Measurements from ENCODE around the gene C11orf42.
"Not testable (repeated sequence)": the region's sequence is repeated elsewhere in the genome, so short reads cannot be mapped to it uniquely, and the experiment has no call there.

The C11orf42 gene

DNA sequence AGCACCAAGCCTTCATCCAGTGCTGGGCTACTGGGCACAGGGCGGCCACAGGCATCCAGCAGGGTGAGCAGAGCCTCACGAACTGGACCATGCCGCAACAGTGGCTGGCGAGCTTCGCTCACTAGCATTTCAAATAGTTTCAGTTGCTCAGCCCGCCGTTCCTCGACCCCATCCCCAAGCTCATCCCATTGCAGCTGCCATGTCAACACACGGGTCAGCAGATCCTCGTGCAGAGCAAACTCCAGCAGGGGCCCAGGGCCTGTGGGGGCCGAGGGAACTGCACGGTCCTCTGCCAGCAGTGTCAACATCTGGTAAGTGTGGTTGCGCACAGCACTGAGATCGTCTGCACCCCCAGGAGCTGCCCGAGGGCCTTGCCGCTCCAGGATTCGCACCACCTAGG is 18.5 kb downstream of the C11orf42 start:
- no peak for DNase-seq

DNA sequence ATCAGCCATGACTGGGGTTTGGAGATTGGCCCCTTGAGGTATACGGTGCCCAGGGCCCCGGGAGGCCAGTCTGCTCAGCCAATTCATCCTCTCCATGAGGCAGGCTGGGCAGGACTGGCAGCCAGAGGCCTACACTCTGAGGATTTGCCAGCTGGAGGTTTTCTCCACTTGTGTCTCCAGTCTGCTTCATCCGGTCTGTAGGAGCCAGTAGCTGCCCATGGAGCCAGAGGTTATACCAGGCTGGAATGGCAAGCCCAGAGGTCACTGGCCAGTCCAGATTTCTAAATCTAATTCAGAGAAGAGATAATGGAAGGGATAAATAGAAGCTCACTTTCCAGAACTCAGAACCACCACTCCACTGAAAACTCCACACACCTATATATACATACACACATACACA is 19.1 kb downstream of the C11orf42 start:
- DNase-seq = no peak

DNA sequence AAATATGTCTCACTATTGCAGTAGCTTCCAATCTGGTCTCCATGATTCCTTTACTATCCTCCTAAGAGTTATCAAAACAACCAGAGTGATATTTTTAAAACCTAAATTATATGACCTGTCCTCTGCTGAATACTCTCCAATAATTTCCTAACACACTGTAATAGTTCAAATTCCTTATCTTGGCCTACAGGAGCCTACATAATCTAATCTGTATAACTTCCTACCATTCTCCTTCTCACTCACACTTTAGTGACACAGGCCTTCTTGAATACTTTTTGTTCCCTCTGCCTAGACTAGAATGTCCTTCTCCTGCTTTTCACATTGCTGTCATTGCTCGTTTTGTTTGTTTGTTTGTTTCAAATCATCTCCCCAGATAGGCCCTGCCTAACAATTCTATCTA is 19.7 kb downstream of the C11orf42 start:
- no peak for DNase-seq

DNA sequence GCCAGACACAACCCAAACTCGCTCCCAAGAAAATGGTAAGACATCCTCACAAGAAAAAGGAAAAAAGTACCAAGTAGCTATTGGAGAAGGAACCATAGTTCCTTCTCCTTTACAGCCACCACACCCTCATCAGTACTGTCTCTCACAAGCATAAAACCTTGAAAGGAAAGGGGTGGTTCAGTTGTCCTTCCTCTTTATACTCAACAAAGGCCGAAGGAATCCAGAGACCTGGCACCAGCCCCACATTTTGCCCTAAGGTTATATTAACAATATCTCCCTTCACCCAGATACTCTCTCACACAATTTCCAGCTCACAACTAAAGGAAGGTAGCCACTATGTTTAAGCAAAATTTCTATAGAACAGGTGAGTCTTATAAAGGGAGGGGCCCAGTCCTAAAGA is 20.5 kb downstream of the C11orf42 start:
- DNase-seq = no peak

DNA sequence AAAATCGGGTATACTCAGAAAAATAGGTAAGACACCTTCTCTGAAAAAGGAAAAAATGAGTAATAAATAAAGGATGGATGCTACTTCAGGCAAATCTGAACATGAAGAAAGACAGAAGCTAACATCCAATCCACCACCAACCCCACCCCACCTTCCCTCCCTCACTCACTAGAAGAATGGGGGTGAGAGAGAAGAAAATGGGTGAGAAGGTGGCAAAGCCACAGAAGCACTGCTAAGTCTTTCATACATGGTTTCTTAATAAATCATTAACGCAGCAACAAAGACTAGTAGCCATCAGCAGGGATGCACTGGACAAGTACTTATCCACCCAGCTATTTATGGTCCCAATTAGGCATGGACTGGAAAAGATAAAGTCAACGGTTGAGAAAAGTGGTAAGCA is 23.2 kb downstream of the C11orf42 start:
- DNase-seq = no peak

DNA sequence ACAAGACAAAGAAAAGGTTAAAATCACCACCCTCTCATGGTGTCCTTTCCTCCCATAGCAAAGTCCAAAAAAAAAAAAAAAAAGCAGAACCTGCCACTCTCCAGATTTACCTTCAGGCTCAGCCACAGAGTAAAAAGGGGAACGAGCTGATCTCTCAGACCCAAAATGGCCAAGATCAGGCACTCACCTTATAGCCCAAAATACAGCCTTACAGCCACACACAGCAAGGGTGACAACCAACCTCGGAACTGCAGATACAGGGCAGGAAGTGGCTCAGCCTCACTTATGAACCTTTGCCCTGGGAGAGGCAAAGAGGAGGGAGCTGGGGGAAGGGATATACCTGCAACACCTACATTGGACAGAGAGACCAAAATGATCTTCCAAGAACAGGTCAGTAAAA is 24.6 kb downstream of the C11orf42 start:
- no peak for DNase-seq

DNA sequence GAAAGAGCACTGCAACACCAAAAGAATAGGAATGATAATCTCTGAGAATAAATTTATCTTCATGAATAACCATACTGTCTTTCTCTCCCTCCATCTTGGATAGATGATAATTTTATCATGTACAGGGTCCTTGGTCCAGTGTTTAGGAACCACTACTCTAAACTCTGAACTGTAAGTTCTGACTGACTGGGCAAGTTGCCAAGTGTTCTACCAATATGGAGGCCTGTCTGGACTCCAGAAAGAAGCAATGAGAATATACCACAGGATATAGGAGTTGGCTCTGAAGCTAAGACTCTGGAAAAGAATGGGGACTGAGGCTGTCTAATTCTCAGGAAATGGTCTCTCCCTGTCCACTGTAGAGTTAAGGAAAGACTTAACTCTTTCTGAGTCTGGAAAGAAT is 27.5 kb downstream of the C11orf42 start:
- DNase-seq = no peak

DNA sequence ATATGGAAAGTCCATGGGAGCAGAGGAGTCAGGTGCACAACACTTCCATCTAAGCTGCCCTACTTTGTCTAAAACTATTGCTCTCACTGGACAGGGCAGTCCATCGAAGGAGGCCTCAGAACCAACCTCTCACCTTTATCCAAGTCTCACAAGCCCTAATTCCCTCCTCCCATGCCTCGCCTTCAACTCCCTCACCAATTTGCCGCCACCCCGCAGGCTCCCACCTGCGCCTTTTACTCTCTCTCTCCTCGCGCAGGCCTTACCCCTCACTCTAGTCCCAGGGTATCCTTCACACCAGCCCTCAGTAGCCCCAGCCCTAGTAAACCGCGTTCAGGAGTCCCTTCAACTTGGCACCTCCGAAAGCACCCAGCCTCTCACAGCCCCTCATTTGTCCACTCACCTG is 28.6 kb downstream of the C11orf42 start:
- no peak for DNase-seq

DNA sequence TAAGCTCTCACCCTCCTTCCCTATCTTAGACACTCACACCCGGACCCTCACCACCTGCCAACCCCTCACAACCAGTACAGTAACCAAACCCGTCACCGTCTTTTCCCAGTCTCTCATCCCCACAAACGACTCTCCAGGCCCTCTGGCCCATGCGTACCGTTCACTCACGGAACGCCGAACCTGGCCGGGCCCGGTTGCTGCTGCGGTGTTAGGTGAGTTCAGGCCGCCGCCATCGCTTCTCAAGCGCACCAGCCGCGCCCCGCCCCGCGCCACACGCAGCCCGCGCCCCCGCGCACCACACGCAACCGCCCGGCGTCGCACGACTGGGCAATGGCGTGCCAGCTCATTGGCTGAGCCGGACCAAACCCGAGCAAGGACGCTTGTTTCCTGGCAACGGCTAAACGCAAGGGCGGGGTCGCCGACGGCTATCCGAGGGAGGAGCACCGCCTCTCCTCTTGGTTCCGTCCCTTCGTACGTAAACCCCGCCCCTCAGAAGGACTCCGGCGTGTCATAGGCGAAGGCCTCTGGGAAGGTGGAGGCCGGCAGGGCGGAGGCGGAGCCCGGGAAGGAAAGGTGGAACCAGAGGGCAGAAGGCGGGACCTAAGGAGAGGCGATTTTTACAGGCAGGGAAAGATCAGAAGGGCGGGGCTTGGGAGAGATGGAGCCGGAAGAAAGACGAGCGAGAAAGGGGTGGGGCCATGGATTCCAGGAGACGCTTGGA is 29.2 kb downstream of the C11orf42 start, which contains the start of gene FHIP1B:
FHIP1B (minus strand) TSS at position 250 of the 721 bp plus-strand sequence. CDS start 10,120 bp downstream, outside the sequence.
- DNase-seq = peak; percentile 100

DNA sequence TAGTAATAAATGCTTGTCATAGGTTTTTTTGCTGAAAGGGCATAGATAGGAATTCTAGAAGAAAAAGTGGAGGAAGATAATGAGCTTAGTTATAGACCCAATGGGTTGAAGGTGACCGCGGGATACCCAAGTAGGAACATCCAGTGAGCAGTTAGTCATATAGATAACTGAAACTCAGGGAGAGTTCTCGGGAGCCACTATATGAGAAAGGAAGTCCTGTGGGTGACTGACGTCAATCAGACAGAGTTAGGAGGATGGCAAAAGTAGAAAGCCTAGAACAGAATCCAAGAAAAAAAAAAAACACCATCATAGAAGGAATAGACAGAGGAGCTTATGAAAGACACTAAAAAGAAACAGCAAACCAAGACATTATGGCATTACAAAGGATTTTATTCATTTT is 31.9 kb downstream of the C11orf42 start:
- DNase-seq = no peak

DNA sequence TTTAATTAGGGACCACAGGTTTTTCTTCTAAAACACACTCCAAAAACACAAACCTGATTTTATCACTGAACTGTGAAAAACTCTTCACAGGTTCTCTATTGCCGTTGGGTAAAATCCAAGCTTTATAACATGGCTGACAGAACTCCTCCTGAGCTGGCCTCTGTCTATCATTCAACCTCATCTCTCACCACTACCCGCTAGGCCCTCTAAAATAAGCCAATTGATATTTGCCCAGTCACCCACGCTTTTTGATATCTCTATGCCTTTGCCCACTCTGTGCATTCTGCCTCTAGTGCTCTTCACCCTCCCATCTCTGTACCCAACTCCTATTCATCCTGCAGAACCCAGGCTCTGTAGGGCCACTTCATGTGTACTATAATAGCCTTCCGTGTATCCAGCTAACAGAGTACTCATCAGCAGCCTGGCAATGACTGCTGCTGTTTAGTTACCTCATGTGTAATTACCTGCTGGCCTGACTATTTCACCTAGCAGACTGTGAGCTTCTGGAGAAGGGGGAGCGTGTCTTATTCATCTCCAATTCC is 32.5 kb downstream of the C11orf42 start:
- DNase-seq = no peak

DNA sequence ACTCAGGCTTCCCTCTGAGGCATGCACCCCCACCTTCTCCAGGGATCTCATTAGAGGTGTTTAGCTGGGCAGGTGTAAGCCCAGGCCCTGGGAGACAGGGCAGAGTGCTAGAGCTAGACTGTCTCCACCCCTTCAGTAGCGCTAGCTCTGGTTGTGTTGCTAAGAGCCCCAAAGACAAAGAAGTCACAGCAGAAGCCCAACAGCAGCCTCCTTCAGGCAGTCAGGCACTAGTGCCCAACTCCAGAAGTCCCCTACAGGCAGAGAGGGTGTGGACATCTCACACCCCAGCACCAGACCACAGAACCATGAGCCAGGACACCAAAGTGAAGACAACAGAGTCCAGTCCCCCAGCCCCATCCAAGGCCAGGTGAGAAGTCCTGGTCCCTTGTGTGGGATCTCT is 33.5 kb downstream of the C11orf42 start, which contains the start of gene CNGA4:
CNGA4 (plus strand) TSS at position 188 of the 400 bp plus-strand sequence; CDS start at position 306, 118 bp downstream.
- DNase-seq = no peak

DNA sequence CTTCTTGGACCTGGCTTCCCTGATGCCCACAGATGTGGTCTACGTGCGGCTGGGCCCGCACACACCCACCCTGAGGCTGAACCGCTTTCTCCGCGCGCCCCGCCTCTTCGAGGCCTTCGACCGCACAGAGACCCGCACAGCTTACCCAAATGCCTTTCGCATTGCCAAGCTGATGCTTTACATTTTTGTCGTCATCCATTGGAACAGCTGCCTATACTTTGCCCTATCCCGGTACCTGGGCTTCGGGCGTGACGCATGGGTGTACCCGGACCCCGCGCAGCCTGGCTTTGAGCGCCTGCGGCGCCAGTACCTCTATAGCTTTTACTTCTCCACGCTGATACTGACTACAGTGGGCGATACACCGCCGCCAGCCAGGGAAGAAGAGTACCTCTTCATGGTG is 34.8 kb downstream of the C11orf42 start:
- DNase-seq = no peak

DNA sequence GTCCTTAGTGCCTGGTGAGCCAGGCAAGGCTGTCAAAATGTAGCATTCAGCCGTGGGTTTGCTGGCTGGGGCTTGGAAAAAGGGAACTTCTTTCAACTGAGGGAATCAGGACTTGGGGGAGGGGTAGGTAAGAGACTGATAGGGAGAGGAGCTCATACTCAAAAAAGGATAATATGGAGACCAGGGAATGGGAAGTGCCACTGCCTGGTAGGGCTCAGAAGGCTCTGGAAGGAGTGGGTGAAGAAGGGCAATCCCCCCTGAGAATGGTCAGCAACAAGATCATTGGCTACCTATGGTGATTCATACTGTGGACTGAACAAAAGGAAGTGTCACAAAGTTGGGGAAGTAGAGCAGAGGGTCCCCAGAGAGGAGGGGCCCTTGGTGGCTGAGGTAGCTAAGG is 35.4 kb downstream of the C11orf42 start:
- no peak for DNase-seq

DNA sequence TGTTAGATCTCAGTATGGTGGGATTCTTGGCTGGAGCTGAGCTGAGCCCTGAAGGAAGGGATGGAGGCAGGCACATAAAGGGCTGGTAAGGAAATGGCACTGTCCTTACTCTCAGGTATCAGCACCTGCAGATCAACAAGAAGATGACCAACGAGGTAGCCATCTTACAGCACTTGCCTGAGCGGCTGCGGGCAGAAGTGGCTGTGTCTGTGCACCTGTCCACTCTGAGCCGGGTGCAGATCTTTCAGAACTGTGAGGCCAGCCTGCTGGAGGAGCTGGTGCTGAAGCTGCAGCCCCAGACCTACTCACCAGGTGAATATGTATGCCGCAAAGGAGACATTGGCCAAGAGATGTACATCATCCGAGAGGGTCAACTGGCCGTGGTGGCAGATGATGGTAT is 36.0 kb downstream of the C11orf42 start:
- DNase-seq = no peak

DNA sequence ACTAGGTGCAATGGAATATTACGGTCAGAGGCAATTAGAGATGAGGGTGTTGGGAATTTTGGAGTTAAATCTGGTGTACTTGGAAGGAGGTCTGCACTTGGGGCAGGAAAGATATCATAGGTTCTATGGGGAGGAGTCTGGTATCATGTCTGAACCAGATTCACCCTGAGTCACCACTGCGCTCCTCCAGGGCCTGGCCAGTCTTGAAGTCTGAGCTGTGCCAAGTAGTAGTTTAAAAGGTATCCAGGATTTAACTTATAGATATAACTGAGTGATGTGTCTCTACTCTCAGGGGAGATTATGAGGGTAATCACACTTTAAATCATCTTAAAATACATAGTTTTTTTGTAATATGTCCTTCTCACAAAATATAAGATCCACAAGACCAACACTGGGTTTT is 40.2 kb downstream of the C11orf42 start:
- no peak for DNase-seq

DNA sequence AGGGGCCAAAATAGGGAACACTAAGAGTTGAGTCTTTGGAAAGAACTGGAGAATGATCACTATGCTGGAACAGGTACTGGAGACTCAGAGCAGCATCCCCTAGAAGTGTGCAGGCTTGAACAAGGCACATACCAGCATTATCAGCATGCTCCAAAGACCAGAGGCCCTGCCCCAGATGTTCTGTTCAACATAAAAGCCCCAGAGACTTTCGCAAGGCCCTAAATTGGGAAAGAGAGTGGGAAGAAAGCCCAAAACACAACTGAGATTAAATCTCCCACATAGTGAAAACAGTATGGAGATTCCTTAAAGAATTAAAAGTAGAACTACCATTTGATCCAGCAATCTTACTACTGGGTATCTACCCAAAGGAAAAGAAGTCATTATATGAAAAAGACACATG is 42.9 kb downstream of the C11orf42 start:
- peak; percentile 27 for DNase-seq

DNA sequence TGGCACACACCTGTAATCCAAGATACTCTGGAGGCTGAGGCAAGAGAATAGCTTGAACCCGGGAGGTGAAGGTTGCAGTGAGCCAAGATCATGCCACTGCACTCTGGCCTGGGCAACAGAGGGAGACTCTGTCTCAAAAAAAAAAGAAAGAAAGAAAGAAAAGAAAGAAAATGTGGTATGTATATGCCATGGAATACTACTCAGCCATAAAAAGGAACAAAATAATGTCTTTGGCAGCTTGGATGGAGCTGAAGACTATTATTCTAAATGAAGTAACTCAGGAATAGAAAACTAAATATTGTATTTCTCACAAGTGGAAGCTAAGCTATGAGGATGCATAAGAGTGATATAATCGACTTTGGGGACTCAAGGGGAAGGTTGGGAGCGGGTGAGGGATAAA is 43.5 kb downstream of the C11orf42 start:
- DNase-seq = not testable (repeated sequence)

DNA sequence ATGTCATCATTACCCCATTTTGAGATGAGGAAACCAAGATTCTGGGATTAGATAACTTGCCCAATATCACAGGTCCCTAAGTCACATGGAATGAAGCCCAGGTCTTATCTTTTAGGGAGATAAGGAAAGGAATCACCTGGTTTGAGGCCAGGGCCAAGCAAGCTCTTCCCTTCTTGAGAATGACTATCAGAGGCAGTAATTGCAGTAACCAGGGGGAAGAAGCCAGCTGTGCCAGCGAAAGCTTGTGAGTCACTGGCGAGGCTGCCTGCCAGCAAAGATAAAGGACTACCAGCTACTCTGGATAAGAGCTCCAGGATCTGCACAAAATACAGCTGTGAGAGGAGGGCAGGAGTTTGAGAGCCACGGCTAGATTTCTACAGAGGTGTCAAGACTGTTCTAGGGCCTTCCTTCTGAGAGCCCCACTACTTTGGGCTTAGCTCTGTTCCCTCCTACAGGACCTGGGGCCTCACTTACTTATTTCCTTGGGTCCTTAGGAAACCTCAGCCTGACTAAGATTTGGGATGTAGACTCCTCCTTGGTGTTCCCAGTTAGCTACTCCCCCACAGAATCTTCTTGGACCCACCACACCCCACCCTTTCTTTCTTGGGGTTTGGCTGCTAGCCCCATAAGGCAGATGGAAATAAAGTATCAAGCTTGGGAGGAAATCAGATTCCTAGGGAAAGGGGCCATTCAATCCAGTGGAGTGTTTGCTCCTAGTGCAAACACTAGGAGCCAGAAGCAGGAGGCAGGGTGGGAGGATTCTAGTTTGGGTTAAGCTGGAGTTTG is 44.6 kb downstream of the C11orf42 start:
- peak; percentile 30 for DNase-seq

DNA sequence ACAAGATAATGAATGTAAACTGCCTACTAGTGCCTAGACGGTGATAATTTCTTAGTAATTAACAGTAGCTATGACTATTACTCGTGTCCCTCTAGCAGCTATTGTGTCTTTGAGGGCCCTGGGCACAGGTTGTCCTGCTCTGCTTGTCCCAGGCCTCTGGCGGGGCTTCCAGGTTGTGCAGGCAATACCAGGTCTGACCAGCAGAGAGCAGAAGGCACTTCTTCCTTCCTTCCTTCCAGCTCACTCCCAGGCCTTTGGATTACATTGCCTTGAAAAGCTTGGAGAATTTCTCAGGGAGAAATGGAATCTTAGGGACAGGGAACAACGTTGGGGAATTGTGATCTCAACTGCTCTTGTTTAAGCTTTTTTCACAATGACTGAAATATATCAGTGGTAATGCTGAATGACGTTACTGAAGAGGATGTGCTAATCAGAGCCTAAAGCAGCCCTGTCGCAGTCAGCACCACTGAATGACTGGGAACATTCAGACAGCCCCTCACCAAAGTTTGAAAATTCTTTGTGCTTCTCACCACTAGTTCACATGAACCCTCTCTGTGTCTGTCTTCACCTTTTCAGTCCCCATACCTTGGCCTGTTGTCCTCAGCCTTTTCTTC is 45.9 kb downstream of the C11orf42 start:
- DNase-seq = peak; percentile 65

DNA sequence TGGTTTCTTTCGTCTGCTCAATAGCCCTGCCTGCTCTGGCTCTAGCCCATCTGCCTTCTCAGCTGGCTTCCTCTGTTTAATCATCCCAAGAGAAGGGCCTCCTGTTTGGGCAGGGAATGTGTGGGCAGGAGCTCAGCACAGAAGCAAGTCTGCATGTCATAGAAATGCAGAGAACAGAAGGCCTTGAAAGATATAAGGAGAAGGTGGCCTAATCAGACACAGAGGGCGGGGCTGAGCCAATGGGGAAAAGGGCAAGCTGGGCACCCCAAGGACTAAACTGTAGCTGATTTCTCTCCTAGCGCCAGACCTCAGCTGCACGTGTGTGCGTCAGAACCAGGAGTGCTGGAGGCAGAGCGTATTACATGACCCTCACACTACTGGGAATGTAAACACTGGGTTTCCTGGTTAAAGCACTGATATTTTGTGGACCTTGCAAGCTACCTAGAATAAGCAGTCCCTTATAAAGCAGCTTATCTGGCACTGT is 46.7 kb downstream of the C11orf42 start:
- no peak for DNase-seq

DNA sequence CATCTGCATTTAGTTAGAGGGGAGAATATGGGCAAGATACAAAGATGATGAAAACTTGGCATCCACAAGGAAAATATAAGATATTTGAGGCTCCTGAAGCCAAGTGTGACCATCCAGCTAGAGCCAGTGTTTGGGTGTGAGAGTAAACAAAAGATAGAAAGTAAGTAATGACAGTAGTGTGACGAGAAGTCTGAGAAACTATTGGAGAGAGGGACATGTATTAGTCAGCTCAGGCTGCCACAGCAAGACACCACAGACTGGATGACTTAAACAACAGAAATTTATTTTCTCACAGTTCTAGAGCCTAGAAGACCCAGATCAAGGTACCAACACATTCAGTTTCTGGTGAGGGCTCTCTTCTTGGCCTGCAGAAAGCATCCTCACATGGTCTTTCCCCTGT is 47.8 kb downstream of the C11orf42 start:
- DNase-seq = no peak

DNA sequence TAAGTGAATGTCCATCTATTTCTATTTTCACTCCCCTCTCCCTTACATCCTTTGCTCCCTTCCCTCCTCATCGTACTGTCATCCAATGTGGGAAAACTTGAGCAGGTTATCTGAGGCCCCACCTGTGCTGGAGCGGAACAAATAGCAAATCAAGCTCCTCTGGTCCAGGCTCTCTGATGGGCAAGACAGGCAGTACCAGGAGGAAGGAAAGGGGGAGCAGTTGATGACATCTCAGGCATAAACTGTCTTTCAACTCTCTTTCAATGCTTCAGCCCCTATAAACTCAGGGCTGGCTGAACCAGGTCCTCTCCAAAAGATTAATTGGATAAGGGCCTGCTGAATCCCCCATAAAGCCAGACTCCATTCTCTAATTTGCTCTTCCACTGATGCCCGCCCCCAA is 52.8 kb downstream of the C11orf42 start:
- DNase-seq = no peak

Measured in fibroblast of skin of abdomen (primary cell).